GM23248 (cell line): ENCODE data around the gene NUP93.

Experiments
- EZH2 ChIP-seq: fragments of 200-600 bp; sonication (generic); IDR thresholded peaks from 2 replicates; pipeline ENCODE4 v1.6.1; 2018; ENCODE audit warnings: antibody characterized with exemption, mild to moderate bottlenecking; ENCODE audit not compliant: insufficient read depth, poor library complexity, severe bottlenecking
- EZH2phosphoT487 ChIP-seq: fragments of 200-600 bp; sonication (generic); IDR thresholded peaks from 2 replicates; pipeline ENCODE4 v1.6.1; 2018; ENCODE audit warnings: antibody characterized with exemption, moderate library complexity, mild to moderate bottlenecking, low read depth; ENCODE audit not compliant: insufficient read depth

- TF ChIP-seq EZH2 (no peak), EZH2phosphoT487 (no peak)
These were observed 2.4 kb downstream of the NUP93 start for GRCh38 chr16:56732366-56732765.
